22Rv1 (cell line): ENCODE results near the gene WSCD2.

ENCODE experiments used
- ZFX ChIP-seq: fragments of 450-650 bp; IDR thresholded peaks from 2 replicates; pipeline ENCODE4 v1.6.1; 2017; ENCODE audit warnings: antibody characterized with exemption, borderline replicate concordance
- TF ChIP-seq, protein P1 (sequence below): fragments of 450-650 bp; IDR thresholded peaks from 2 replicates; pipeline ENCODE4 v1.5.1; 2017; ENCODE audit warnings: mild to moderate bottlenecking

GRCh38 chr12:108213871-108214445 is 84.9 kb downstream of the WSCD2 start:
- TF ChIP-seq, protein P1, sequence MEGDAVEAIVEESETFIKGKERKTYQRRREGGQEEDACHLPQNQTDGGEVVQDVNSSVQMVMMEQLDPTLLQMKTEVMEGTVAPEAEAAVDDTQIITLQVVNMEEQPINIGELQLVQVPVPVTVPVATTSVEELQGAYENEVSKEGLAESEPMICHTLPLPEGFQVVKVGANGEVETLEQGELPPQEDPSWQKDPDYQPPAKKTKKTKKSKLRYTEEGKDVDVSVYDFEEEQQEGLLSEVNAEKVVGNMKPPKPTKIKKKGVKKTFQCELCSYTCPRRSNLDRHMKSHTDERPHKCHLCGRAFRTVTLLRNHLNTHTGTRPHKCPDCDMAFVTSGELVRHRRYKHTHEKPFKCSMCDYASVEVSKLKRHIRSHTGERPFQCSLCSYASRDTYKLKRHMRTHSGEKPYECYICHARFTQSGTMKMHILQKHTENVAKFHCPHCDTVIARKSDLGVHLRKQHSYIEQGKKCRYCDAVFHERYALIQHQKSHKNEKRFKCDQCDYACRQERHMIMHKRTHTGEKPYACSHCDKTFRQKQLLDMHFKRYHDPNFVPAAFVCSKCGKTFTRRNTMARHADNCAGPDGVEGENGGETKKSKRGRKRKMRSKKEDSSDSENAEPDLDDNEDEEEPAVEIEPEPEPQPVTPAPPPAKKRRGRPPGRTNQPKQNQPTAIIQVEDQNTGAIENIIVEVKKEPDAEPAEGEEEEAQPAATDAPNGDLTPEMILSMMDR = no peak
- TF ChIP-seq ZFX = no peak
